CD4-positive, alpha-beta T cell treated with Interleukin-17A for 1 hour (primary cell): ENCODE data around the gene NR1H2.

Experiments
- DNase-seq: peaks from one replicate; pipeline ENCODE4 v3.0.0-alpha.2; 2020

Gene NR1H2

GRCh38 chr19:50427997-50428425 lies 51.8 kb downstream of the NR1H2 start:
- DNase-seq: peak; percentile 49

GRCh38 chr19:50428772-50429463 lies 52.7 kb downstream of the NR1H2 start:
- DNase-seq: no peak

- no peak for DNase-seq
Measured at GRCh38 chr19:50430888-50431342, 54.7 kb downstream of the NR1H2 start.

- DNase-seq: peak; percentile 92
Measured at GRCh38 chr19:50431343-50432220, 55.3 kb downstream of the NR1H2 start.

- DNase-seq: no peak
Measured at GRCh38 chr19:50432221-50433028, 56.2 kb downstream of the NR1H2 start, which contains the start of gene MYBPC2. MYBPC2 (plus strand) TSS chr19:50432892; CDS start chr19:50432954, 62 bp downstream.
